Adrenal gland (tissue), 12 donors: ENCODE results near the gene SCO1. TPM values are rescaled to one million over a fixed set of nuclear protein-coding genes. Genes with fewer than 3 reads are reported as not detected.
A peak's percentile ranks its signal among the peaks of the same experiment; 100 is the strongest.
"Not testable (repeated sequence)": the region's sequence is repeated elsewhere in the genome, so short reads cannot be mapped to it uniquely, and the experiment has no call there.

ENCODE experiments used
- DNase-seq, 7 donors: peaks; one replicate each; pipeline ENCODE4 v3.0.0-alpha.2; 2019 to 2020
- H3K27ac ChIP-seq, 5 donors: fragments of 200-600 bp; sonication (generic) in 4 of 5; 1 replicate in 3 of 5; 2 replicates in 2 of 5; pipeline versions ENCODE4 v1.5.1 to v1.8.0; 2016 to 2020; ENCODE audit warnings: mild to moderate bottlenecking in 1 of 5
- H3K27me3 ChIP-seq: fragments of 200-600 bp; 2 replicates; pipeline ENCODE4 v1.8.0; 2021
- H3K36me3 ChIP-seq, 2 donors: fragments of 200-600 bp; replicated peaks in 1 of 2; 1 replicate in 1 of 2; 2 replicates in 1 of 2; pipeline versions ENCODE4 v1.5.1 to v1.8.0; 2018 to 2022
- H3K4me1 ChIP-seq, 2 donors: fragments of 200-600 bp; replicated peaks in 1 of 2; 1 replicate in 1 of 2; 2 replicates in 1 of 2; pipeline versions ENCODE4 v1.5.1 to v1.8.0; 2018 to 2021
- H3K4me3 ChIP-seq, 4 donors: fragments of 200-600 bp; sonication (generic) in 3 of 4; one replicate each; pipeline ENCODE4 v1.5.1; 2016 to 2018
- H3K9me3 ChIP-seq, 3 donors: fragments of 200-600 bp; sonication (generic) in 1 of 3; replicated peaks in 1 of 3; 1 replicate in 2 of 3; 2 replicates in 1 of 3; pipeline versions ENCODE4 v1.5.1 to v1.8.0; 2016 to 2021
- CTCF ChIP-seq, 6 experiments: fragments of 450-650 bp in 4 of 6; fragments of 200-600 bp in 2 of 6; sonication (generic) in 1 of 6; IDR thresholded peaks; 1 replicate in 5 of 6; 2 replicates in 1 of 6; pipeline versions ENCODE4 v1.5.1 to v1.8.0; 2016 to 2021; ENCODE audit warnings: antibody characterized with exemption in 6 of 6, mild to moderate bottlenecking in 2 of 6, moderate library complexity in 1 of 6
- POLR2A ChIP-seq, 2 donors: fragments of 450-650 bp; IDR thresholded peaks; one replicate each; pipeline ENCODE4 v1.6.1; 2017; ENCODE audit warnings: antibody characterized with exemption in 2 of 2, mild to moderate bottlenecking in 2 of 2, moderate library complexity in 1 of 2
- WGBS, 4 donors: extraction: QIAGEN DNeasy Blood & Tissue Kit in 2 of 4; methylation state at CpG; one replicate each; pipeline versions ENCODE4 v1.1.5 to v1.1.7; 2013 to 2017; 5-methylcytosine and 5-hydroxymethylcytosine counted together
- intact Hi-C, 2 donors: fragments of 100-400 bp; cut with DNase I; formaldehyde crosslinking; loops; one replicate each; pipeline versions ENCODE4 v1.14.1 to v1.15.0; 2022 to 2023
- polyA plus RNA-seq, 3 donors: library from polyadenylated mRNA; stranded (reverse); fragments of 200-250 nt in 2 of 3; fragments of 350-450 nt in 1 of 3; fragmentation: Illumina TruSeq in 1 of 3; extraction: RNeasy Lipid Tissue Mini Kit (QIAGEN cat#74804) in 1 of 3; gene quantifications; one replicate each; pipeline ENCODE4 v1.2.3, GENCODE V29; 2013 to 2014
- total RNA-seq, 9 donors: library from RNA; depleted of rRNA in 4 of 9; stranded (reverse); fragments of >200 nt in 4 of 9; fragments of 120-200 nt in 1 of 9; fragmentation: NEBNext Ultra II Directional in 1 of 9; extraction: Animal tissue kit (Norgen Biotek cat#: 25700) in 1 of 9; gene quantifications; one replicate each; pipeline versions ENCODE4 v1.1.0 to v1.2.4, GENCODE V29; 2013 to 2023
- donor health status: healthy with polysubstance abuse.
- donor health status: Bipolar disorder and iron deficiency.
- donor health status: DM: yes; HTN: yes; CAD: no.
- donor health status: DM: no; HTN: no; CAD: no.
- donor health status: DM: no; HTN: no; CAD: no.
- donor health status: DM: yes; HTN: yes; CAD: no.

The SCO1 gene
- total and polyA plus RNA-seq, 12 donors = 6.1 to 55.7 (median 35.1) TPM

GRCh38 chr17:10735251-10735650 lies 37.9 kb upstream of the SCO1 start:
- DNase-seq = peak in 1 of 7 donors; percentile 16

GRCh38 chr17:10733666-10734065 lies 36.3 kb upstream of the SCO1 start:
- Histone ChIP-seq H3K36me3 (no peaks in the 10 kb centered on the region), H3K9me3 (no peaks in the 10 kb centered on the region), H3K4me3 (no peak overlapping the region), H3K27ac (no peak overlapping the region), H3K4me1 (peaks cover 5 to 7% of the 10 kb centered on the region in 2 donors), H3K27me3 (no peaks in the 10 kb centered on the region)
- 88 to 96% (median 90%) methylated on average over 3 of the region's 3 CpGs for WGBS, 4 donors
- no peak for TF ChIP-seq CTCF (IDR thresholded peaks at IDR 0.05)
- TF ChIP-seq POLR2A (IDR thresholded peaks at IDR 0.05) = no peak
- peak in 1 of 7 donors; percentile 15 for DNase-seq
- intact Hi-C loops = no loop called here

More at GRCh38 chr17:10735251-10735650, 37.9 kb upstream of the SCO1 start:
- Histone ChIP-seq H3K4me3 (no peak overlapping the region), H3K9me3 (no peaks in the 10 kb centered on the region), H3K27ac (no peak overlapping the region), H3K36me3 (no peaks in the 10 kb centered on the region), H3K27me3 (no peaks in the 10 kb centered on the region), H3K4me1 (peaks cover 0 to 4% of the 10 kb centered on the region in 2 donors)
- TF ChIP-seq CTCF (IDR thresholded peaks at IDR 0.05) (no peak), POLR2A (IDR thresholded peaks at IDR 0.05) (no peak)
- WGBS, 4 donors = 65 to 79% (median 68%) methylated on average over 2 of the region's 2 CpGs
- intact Hi-C loops = loop anchor here (5.0 kb wide), 2 partner anchors 107 to 112 kb away; no protein-coding TSS in a partner anchor

- H3K9me3 ChIP-seq, intact Hi-C loops, H3K27ac ChIP-seq, H3K27me3 ChIP-seq, H3K4me3 ChIP-seq, H3K36me3 ChIP-seq, H3K4me1 ChIP-seq: not testable (repeated sequence)
- WGBS, 4 donors = 80 to 95% (median 86%) methylated on average over 6 of the region's 6 CpGs
- DNase-seq = peak in 1 of 7 donors; percentile 13
These were observed 34.8 kb upstream of the SCO1 start for GRCh38 chr17:10732121-10732520.

- DNase-seq = no peak
- intact Hi-C loops = no loop called here
- TF ChIP-seq CTCF (IDR thresholded peaks at IDR 0.05) (no peak), POLR2A (IDR thresholded peaks at IDR 0.05) (no peak)
- Histone ChIP-seq H3K4me3 (no peak overlapping the region), H3K27me3 (no peaks in the 10 kb centered on the region), H3K9me3 (no peaks in the 10 kb centered on the region), H3K27ac (no peak overlapping the region), H3K4me1 (peaks cover 7 to 8% of the 10 kb centered on the region in 2 donors), H3K36me3 (peaks cover 0 to 3% of the 10 kb centered on the region in 2 donors)
- 94 to 97% (median 95%) methylated on average over 6 of the region's 6 CpGs for WGBS, 4 donors
These were observed 34.1 kb upstream of the SCO1 start for GRCh38 chr17:10731408-10731879.

GRCh38 chr17:10730247-10730646 lies 32.9 kb upstream of the SCO1 start:
- H3K27me3 ChIP-seq, intact Hi-C loops, H3K4me1 ChIP-seq, H3K9me3 ChIP-seq: not testable (repeated sequence)
- H3K36me3 ChIP-seq = peaks cover 0 to 14% of the 10 kb centered on the region in 2 donors
- DNase-seq = peak in 1 of 7 donors; percentile 33
- WGBS, 4 donors = 8 to 14% (median 10%) methylated on average over 15 of the region's 15 CpGs
- peak overlapping the region in 3 of 4 donors; percentile 77 to 83 (median 81) for H3K4me3 ChIP-seq
- H3K27ac ChIP-seq = peak overlapping the region in 4 of 5 donors; percentile 95 to 97 (median 95)
